LHCN-M2 (cell line): Measurements from ENCODE around the gene MOB1B. TPM values are rescaled to one million over a fixed set of nuclear protein-coding genes. Genes with fewer than 3 reads are reported as not detected.
"Not testable (repeated sequence)": the region's sequence is repeated elsewhere in the genome, so short reads cannot be mapped to it uniquely, and the experiment has no call there.

Experiments
- DNase-seq: peaks from one replicate; pipeline ENCODE4 v3.0.0-alpha.2; 2012; ENCODE audit warnings: low read depth
- total RNA-seq: library from RNA; depleted of rRNA; stranded (reverse); fragments of >200 nt; gene quantifications from 2 replicates; pipeline ENCODE4 v1.2.3, GENCODE V29; 2014

The MOB1B gene
- total RNA-seq, 1 experiment from 2014 or later = 11.8 TPM

DNA sequence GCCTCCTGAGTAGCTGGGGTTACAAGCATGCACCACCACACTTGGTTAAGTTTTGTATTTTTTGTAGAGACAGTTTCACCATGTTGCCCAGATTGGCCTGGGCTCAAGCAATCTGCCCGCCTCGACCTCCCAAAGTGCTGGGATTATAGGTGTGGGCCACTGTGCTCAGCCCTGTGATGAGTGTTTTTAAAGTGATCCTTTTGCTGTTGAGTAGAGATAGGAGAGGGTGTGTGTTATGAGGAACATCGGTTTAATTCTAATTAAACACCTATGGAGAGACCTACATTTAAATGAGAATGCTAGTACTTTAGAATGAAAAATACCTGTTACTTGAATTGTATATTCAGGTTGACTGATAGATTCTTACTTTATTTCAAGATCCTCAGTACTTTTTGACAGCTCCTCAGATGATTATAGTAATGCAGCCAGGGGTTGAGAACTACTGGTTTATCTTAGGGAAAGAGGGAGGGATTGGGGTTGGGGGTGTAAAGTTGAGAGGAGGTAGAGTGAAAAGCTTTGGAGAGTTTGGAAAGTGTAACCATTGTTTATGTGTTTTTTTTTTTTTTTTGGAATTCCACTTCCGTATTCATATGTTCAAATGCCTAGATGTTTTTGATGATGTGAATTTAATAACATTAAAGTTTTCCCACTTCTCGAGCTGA, 54.5 kb downstream of the MOB1B start:
- DNase-seq = no peak

DNA sequence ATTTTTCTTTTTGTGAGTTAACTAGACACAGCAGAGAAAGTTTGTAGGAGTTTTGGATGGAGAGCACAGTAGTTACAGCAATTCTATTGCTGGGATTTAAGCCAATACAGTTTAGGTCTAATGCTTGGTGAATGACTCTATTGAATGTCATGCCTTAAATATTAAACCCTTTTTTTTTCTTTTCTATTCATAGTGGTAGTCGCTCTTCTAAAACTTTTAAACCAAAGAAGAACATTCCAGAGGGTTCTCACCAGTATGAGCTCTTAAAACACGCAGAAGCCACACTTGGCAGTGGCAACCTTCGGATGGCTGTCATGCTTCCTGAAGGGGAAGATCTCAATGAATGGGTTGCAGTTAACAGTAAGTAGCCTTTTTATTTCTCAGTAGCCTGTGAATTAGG, 56.5 kb downstream of the MOB1B start:
- peak; percentile 59 for DNase-seq

DNA sequence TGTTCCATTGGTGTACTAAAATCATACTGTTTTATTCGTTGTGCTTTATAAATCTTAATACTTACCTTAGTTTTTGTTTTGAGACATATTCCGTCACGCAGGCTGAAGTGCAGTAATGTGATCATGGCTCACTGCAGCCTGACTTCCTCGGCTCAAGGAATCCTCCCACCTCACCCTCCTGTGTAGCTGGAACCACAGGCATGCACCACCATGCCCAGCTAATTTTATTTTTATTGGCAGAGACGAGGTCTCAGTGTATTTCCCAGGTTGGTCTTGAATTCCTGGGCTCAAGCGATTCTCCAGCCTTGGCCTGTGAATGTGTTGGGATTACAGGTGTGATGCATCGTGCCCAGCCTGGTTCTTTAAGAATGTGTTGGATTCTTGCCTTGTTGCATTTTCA, 66.9 kb downstream of the MOB1B start:
- DNase-seq = no peak

DNA sequence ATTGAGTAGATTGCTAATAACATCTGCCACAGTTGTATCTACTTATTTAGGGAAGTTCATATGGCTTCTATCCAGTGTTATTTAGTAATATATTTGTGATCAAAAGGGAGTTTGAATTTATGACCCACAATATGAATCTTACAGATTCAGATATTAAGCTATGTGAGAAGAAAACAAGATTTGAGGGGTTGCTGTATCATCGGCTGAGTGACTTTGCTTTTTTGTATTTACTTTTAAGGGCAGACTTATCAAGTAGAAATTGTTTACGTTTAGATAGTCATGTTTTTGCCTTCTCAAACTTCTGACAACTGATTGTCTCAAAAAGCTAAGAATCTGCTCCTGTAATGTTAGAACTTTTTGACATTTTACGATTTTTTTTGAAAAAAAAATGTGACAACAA, 74.1 kb downstream of the MOB1B start:
- DNase-seq = no peak

DNA sequence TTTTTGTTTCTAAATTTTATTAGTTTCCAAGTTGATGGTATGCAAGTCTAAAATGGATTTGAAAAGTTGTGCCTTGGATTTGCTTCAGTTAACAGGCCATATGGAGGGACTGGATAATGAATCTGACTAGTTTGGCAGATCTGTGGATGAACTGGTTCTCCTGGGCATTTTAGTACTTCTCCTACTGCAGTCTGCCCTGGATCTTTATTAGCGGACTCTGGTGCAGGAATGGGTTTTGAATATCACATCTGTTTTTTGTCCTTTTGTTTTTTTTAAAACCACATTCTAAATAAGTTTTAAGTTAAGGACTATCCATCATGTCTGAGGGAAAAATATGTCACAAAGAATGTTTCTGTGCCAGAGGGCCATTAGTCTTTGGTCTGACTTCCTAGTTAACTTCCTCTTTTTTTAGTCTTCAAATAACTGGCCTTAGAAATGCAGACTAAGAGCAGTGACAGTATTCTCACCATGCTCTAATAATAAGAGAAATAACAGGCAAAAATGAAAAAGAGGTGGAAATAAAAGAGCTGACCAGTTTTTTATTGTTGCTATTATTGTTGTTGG, 77.4 kb downstream of the MOB1B start:
- no peak for DNase-seq

DNA sequence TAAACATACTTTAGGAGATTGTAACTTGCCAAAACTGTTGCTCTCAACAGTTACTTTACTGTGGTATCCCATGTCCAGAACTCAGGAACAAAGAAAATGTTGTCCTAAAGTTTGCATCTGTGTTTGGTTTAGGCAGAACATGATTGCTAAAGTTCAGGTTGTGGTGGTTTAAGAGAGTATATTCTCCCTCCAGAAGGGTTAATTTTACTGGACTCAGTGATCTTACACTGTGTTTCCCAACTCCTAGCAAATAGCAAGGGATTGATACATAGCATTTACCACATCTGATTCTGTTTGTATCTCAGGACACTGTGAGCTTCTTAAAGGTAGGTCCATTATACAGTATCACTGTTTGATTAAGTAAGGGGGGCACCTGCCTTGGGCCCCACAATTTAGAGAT, 78.0 kb downstream of the MOB1B start:
- DNase-seq = no peak

DNA sequence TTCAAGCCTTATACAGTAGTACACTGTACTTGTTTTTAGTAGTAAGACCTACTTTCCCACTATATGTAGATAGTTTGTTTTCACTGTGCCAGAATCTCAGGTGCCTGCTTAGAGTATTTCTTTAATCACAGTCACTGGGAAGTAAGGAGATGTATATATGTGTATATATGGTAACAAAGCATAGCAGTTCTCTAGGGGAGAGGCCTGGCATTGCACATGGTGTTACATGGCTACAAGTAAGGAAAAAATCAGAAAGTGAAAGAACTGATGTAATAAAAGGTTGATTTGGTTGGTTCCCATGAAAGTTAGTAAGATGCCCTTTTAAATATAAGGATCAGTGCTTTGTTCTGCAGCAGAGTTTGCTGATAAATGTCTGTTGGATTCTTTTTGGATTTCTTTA, 81.9 kb downstream of the MOB1B start:
- DNase-seq = no peak

DNA sequence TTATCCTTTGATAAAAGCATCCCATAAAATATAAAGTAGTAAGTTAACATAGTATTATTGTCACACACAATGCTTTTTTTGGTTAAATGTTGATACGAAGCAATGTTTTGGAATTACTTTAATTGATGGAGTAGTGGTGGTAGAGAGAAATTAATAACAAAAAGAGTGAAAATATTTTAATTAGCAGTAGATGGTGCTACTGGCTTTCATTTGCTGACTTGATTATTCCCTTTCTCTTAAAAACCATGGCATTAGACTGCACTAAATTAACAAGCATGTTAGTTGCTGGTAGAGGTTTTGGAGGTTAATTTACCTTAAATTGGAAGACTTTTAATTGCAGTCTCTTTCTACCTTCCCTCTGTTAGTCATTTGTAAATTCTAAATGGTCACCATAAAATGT, 82.4 kb downstream of the MOB1B start:
- DNase-seq = no peak

DNA sequence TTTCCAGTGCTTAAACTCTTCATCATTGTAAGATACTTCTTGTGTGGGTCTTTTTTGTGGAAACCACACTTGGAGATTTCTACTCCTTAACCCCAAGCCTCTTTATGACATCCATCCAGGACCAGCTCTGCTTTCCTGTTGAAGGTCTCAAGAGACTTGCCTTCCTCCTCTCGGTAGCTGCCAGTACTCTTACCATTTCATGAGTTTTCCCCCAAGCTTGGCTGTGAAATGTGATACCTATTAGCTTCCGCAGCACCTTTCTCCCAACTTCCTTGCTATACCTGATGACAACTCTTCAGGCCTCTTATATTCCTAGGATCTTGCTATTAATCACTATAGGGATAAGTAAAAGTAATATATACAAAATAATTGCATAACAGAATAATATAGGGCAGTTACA, 89.4 kb downstream of the MOB1B start:
- no peak for DNase-seq

DNA sequence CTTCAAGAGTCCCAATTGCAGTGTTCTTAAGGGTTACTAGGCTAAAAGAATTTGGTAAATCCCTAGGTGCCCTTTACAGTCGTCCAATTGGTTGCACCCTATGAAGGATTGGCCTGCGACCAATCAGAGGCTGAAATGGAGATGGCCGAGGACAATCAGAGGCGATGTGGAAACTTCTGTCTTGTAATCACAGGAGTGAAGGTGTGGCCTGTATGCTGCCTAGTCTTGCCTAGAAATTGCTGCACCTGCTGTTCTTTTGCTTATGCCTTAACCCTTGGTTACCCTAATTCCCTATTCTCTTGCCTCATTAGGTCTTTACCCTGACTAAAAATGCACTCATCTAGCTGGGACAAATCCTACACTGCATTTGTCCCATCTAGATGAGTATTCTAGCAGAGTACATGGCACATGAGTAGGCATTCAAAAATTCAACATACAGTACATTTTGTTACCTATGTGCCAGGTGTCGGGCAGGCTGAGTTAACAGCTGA, 90.3 kb downstream of the MOB1B start:
- DNase-seq = no peak

DNA sequence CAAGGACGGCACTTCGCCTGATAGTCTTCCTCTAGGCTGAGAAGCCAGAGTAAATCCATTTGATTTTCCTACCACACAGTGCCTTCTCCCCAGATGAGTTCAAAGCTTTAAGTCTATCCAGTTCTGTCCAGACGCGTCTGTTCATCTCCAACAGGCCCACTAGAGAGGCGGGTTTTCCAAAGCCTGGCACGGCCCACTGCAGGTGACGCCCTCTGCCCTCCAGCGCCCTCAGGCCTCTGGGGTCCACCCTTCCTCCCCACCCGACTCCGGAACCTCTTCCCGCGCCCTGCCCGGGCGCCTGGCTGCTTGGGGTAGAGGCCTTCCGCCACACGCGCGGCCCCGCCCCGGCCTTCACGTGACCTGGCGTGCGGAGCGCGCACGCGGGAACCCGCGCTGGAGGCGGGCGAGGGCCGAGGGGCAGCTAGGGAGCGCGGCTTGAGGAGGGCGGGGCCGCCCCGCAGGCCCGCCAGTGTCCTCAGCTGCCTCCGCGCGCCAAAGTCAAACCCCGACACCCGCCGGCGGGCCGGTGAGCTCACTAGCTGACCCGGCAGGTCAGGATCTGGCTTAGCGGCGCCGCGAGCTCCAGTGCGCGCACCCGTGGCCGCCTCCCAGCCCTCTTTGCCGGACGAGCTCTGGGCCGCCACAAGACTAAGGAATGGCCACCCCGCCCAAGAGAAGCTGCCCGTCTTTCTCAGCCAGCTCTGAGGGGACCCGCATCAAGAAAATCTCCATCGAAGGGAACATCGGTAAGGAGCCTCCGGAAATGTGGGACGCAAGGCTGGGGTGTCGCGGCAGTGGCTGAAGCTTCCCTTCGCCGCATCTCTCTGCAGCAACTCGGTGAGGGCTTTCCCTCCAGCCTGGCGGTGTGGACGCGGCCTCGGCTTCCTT, 91.3 kb downstream of the MOB1B start, which contains the start of gene DCK:
TSS of gene DCK (plus strand) at position 469 of the 888 bp plus-strand sequence. CDS start at position 656, 187 bp downstream.
- DNase-seq = peak; percentile 93

DNA sequence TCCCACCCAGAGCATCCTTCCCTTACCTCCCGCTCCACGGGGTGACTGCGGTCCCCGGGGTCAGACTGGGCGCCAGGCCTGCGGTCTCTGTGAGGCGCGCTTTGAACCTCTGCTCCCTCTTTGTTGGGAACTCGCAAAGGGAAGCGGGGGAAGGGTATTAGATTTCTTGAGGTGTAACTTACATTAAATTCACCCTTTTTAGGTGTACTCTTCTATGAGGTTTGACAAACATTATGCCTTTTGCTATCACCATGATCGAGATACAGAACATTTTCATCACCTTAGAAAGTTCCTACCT, 91.8 kb downstream of the MOB1B start:
- peak; percentile 37 for DNase-seq

DNA sequence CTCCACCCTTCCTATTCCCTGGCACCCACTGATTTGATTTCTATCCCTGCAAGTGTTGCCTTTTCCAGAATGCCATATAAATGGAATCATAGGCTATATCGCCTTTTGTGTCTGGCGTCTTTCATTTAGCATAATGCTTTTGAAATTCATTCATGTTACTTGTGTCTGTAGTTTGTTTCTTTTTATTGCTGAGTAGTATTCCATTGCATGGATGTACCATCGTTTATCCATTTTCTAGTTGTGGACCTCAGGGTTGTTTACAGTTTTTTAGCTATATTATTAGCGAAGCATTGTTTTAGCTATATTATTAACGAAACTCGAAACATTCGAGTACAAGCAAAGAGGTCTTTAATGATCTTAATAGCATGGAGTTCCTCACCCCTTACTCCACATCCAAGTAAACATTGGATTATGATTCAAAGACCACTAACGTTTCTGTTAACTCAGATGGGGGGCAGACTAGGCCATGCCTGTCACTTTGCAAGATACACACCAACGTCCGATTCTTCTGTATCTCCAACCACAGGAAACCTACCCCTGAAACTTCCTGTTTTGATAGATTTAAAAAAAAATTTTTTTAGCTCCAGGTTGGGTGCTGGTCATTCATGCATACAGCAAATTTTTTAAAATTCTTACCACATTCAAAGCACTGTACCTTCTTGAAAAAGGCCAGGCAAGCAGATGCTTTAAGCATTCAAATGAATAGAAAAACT, 92.4 kb downstream of the MOB1B start:
- DNase-seq = peak; percentile 11

DNA sequence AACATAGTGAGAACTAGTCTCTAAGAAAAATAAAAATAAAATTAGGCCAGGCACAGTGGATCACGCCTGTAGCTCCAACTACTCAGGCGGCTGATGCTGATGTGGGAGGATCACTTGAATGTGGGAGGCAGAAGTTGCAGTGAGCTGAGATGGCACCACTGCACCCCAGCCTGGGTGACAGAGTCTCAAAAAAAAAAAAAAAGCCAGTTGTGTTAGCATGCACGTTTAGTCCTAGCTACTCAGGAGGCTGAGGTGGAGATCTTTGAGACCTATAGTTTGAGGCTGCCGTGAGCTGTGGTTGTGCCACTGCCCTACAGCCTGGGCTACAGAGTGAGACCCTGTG, 93.8 kb downstream of the MOB1B start:
- DNase-seq = no peak

DNA sequence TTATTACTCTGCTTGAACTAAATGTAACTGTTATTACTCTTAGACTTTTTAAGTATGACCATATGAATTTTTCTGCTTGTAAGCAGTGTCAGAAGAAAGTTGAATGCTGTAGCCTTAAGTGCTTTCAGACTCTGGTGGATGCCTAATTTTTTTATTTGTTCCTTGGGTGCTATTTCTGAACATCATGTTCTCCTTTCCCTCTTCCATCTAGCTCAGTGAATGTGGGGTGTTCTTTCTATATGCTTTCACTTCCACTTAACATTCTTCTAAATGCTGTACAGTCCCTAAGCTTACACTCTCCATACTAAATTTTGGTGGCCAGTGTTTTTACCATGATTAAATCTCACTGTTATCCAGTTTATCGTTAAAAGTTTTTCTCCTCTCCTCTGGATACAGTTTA, 94.9 kb downstream of the MOB1B start:
- no peak for DNase-seq

DNA sequence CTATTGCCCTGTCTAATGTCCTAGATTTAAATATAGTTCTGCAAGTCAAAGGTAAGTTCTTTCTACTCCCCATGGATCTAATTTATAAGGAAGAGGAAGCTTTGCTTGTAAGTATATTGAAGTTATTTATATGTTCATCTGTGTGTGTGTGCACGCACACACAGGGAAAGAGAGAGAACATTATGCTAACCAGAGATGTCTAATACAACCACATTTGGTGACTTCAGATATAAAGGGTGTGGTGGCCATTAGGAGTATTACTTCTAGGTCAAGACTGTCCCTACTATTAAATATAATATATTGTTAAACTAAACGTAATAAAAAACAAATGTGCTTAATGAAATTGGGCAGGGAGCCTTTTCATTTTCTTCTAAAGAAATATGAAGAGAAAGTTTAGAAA, 95.4 kb downstream of the MOB1B start:
- peak; percentile 18 for DNase-seq

DNA sequence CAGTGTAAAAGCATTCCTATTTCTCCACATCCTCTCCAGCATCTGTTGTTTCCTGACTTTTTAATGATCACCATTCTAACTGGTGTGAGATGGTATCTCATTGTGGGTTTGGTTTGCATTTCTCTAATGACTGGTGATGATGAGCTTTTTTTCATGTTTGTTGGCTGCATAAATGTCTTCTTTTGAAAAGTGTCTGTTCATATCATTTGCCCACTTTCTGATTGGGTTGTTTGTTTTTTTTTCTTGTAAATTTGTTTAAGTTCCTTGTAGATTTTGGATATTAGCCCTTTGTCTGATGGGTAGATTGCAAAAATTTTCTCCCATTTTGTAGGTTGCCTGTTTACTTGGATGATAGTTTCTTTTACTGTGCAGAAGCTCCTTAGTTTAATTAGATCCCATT, 97.5 kb downstream of the MOB1B start:
- not testable (repeated sequence) for DNase-seq

DNA sequence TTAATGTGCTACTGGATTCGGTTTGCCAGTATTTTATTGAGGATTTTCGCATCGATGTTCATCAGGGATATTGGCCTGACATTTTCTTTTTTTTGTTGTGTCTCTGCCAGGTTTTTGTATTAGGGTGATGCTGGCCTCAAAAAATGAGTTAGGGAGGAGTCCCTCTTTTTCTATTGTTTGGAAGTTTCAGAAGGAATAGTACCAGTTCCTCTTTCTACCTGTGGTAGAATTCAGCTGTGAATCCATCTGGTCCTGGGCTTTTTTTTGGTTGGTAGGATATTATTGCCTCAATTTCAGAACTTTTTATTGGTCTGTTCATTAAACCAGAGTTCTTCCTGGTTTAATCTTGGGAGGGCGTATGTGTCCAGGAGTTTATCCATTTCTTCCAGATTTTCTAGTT, 99.2 kb downstream of the MOB1B start:
- not testable (repeated sequence) for DNase-seq

DNA sequence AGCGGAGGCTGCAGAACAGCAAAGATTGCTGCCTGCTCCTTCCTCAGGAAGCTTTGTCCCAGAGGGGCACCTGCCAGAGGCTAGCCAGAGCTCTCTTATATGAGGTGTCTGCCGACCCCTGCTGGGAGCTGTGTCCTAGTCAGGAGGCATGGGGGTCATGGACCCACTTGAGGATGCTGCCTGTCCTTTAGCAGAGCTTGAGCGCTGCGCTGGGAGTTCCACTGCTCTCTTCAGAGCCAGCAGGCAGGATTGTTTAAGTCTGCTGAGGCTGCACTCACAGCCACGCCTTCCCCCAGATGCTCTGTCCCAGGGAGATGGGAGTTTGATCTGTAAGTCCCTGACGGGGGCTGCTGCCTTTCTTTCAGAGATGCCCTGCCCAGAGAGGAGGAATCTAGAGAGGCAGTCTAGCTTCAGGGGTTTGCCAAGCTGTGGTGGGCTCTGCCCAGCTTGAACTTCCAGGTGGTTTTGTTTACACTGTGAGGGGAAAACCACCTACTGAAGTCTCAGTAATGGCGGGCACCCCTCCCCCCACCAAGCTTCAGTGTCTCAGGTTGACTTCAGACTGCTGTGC, 102.2 kb downstream of the MOB1B start:
- DNase-seq = no peak

DNA sequence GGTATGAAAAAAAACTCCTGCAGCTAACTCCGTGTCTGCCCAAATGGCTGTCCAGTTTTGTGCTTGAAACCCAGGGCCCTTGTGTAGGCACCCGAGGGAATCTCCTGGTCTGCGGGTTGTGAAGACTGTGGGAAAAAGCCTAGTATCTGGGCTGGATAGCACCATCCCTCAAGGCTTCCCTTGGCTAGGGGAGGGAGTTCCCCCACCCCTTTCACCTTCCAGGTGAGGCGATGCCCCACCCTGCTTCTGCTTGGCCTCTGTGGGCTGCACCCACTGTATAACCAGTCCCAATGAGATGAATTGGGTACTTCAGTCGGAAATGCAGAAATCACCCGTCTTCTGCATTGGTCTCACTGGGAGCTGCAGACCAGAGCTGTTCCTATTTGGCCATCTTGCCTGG, 102.9 kb downstream of the MOB1B start:
- DNase-seq = not testable (repeated sequence)

DNA sequence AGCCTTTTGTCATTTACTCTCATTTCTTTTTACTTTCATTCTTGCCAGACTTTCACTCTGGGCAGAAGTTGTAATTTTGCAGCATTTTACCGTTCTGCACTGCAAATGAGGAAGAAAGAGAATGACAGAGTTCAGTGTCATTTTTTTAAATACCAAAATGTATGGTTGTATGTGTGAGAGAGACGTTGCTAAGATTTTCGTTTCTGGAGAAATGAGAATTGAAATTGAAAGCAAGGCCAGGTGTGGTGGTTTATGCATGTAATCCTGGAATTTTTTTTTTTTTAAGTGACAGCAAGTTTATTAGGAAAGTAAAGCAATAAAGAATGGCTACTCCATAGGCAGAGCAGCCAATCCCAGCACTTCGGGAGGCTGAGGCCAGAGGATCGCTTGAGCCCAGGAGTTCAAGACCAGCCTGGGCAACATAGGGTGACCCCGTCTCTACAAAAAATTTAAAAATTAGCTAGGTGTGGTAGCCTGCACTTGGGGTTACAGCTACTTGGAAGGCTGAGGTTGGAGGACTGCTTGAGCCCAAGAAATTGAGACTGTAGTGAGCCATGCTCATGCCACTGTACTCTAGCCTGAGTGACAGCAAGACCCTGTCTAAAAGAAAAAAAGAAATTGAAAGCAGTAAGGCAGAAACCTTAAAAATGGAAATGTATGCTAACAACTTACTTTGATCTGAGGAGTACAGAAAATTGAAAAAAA, 104.2 kb downstream of the MOB1B start:
- DNase-seq = no peak
